ENCODE data around the gene XG.
"Not testable (repeated sequence)": the region's sequence is repeated elsewhere in the genome, so short reads cannot be mapped to it uniquely, and the experiment has no call there.

Gene XG

GRCh38 chrX:2751874-2752300 lies at the start of gene XG:
Gene XG, plus strand, starts transcription at chrX:2752040. Its CDS starts 235 bp downstream, at chrX:2752275.
- in situ Hi-C loops (cut with MboI; ENCODE audit: low sequenced_read_pairs): not testable (repeated sequence)

GRCh38 chrX:2703991-2704369 lies 47.9 kb upstream of the XG start:
- in situ Hi-C loops (cut with MboI; ENCODE audit: low sequenced_read_pairs): no loop called here

GRCh38 chrX:2705046-2705832 lies 46.6 kb upstream of the XG start:
- in situ Hi-C loops (cut with MboI; ENCODE audit: low sequenced_read_pairs): no loop called here

GRCh38 chrX:2707334-2707760 lies 44.5 kb upstream of the XG start:
- in situ Hi-C loops (cut with MboI; ENCODE audit: low sequenced_read_pairs): no loop called here

- in situ Hi-C loops (cut with MboI; ENCODE audit: low sequenced_read_pairs): no loop called here
Observed at GRCh38 chrX:2708021-2708420, 43.8 kb upstream of the XG start.

GRCh38 chrX:2708592-2709188 lies 43.1 kb upstream of the XG start:
- in situ Hi-C loops (cut with MboI; ENCODE audit: low sequenced_read_pairs): no loop called here

GRCh38 chrX:2709556-2709955 lies 42.3 kb upstream of the XG start:
- in situ Hi-C loops (cut with MboI; ENCODE audit: low sequenced_read_pairs): no loop called here

GRCh38 chrX:2710041-2710840 lies 41.6 kb upstream of the XG start:
- in situ Hi-C loops (cut with MboI; ENCODE audit: low sequenced_read_pairs): no loop called here

GRCh38 chrX:2711441-2711840 lies 40.4 kb upstream of the XG start:
- in situ Hi-C loops (cut with MboI; ENCODE audit: low sequenced_read_pairs): no loop called here

GRCh38 chrX:2712428-2712827 lies 39.4 kb upstream of the XG start:
- in situ Hi-C loops (cut with MboI; ENCODE audit: low sequenced_read_pairs): no loop called here

- in situ Hi-C loops (cut with MboI; ENCODE audit: low sequenced_read_pairs): no loop called here
Observed at GRCh38 chrX:2712890-2713840, 38.7 kb upstream of the XG start.

- in situ Hi-C loops (cut with MboI; ENCODE audit: low sequenced_read_pairs): no loop called here
Observed at GRCh38 chrX:2714551-2714950, 37.3 kb upstream of the XG start.

- in situ Hi-C loops (cut with MboI; ENCODE audit: low sequenced_read_pairs): no loop called here
Observed at GRCh38 chrX:2715066-2715600, 36.7 kb upstream of the XG start.

- in situ Hi-C loops (cut with MboI; ENCODE audit: low sequenced_read_pairs): no loop called here
Observed at GRCh38 chrX:2717312-2717711, 34.5 kb upstream of the XG start.

- in situ Hi-C loops (cut with MboI; ENCODE audit: low sequenced_read_pairs): no loop called here
Observed at GRCh38 chrX:2718821-2719220, 33.0 kb upstream of the XG start.

- in situ Hi-C loops (cut with MboI; ENCODE audit: low sequenced_read_pairs): no loop called here
Observed at GRCh38 chrX:2719774-2720447, 31.9 kb upstream of the XG start.

- in situ Hi-C loops (cut with MboI; ENCODE audit: low sequenced_read_pairs): no loop called here
Observed at GRCh38 chrX:2723286-2723879, 28.5 kb upstream of the XG start.

- in situ Hi-C loops (cut with MboI; ENCODE audit: low sequenced_read_pairs): not testable (repeated sequence)
Observed at GRCh38 chrX:2727264-2727663, 24.6 kb upstream of the XG start.

GRCh38 chrX:2732076-2732475 lies 19.8 kb upstream of the XG start:
- in situ Hi-C loops (cut with MboI; ENCODE audit: low sequenced_read_pairs): no loop called here
